Activated CD4-positive, alpha-beta memory T cell treated with anti-CD3 and anti-CD28 coated beads for 36 hours (primary cell): ENCODE results near the gene GLP1R. TPM values are rescaled to one million over a fixed set of nuclear protein-coding genes. Genes with fewer than 3 reads are reported as not detected.

Experiments used
- CTCF ChIA-PET: fragments of 350-600 bp; sonication (Branson Sonifier 250); formaldehyde crosslinking; loops from one replicate; lab custom pipeline; 2021; ENCODE audit warnings: antibody characterized with exemption, inconsistent platforms; lab: Charles Lee
- POLR2A ChIA-PET: fragments of 350-600 bp; sonication (Branson Sonifier 250); formaldehyde crosslinking; loops from one replicate; lab custom pipeline; 2021; ENCODE audit warnings: antibody characterized with exemption; lab: Charles Lee
- DNase-seq: peaks from one replicate; pipeline ENCODE4 v3.0.0-alpha.2; 2020
- H3K27ac Mint-ChIP-seq: one replicate; pipeline ENCODE4 v1.8.0; 2021; ENCODE audit warnings: mixed read lengths
- H3K27me3 Mint-ChIP-seq: one replicate; pipeline ENCODE4 v1.8.0; 2021; ENCODE audit warnings: mixed read lengths
- H3K36me3 Mint-ChIP-seq: one replicate; pipeline ENCODE4 v1.8.0; 2021; ENCODE audit warnings: mixed read lengths
- H3K4me1 Mint-ChIP-seq: one replicate; pipeline ENCODE4 v1.8.0; 2021; ENCODE audit warnings: low read depth, mixed read lengths
- H3K4me3 Mint-ChIP-seq: one replicate; pipeline ENCODE4 v1.8.0; 2021; ENCODE audit warnings: mild to moderate bottlenecking, mixed read lengths
- H3K9me3 Mint-ChIP-seq: one replicate; pipeline ENCODE4 v1.8.0; 2021; ENCODE audit warnings: mixed read lengths
- intact Hi-C: fragments of 100-400 bp; cut with micrococcal nuclease; formaldehyde crosslinking; loops from one replicate; pipeline ENCODE4 v1.15.1; 2023
- total RNA-seq, 2 experiments: library from RNA; stranded (reverse); gene quantifications; one replicate each; pipeline ENCODE4 v1.2.3, GENCODE V29; 2021

The GLP1R gene
- total RNA-seq, 2 experiments from 2014 or later: 0.07 TPM; not detected in 1

GRCh38 chr6:39083231-39083634 lies 34.7 kb downstream of the GLP1R start:
- H3K27ac Mint-ChIP-seq: no peak overlapping the region
- ChIA-PET POLR2A (no interaction called here), CTCF (interaction anchor here (1.2 kb wide), 1 partner anchor 220 kb away, joined by 5 read pairs; no protein-coding TSS in a partner anchor)
- peaks cover 21% of the 10 kb centered on the region for H3K4me1 Mint-ChIP-seq
- intact Hi-C loops: loop anchor here (10.0 kb wide), 1 partner anchor 208 kb away; no protein-coding TSS in a partner anchor
- H3K4me3 Mint-ChIP-seq: no peak overlapping the region
- no peaks in the 10 kb centered on the region for H3K9me3 Mint-ChIP-seq
- H3K36me3 Mint-ChIP-seq: no peaks in the 10 kb centered on the region
- DNase-seq: peak; percentile 39
- H3K27me3 Mint-ChIP-seq: peaks cover 26% of the 10 kb centered on the region

GRCh38 chr6:39084506-39084905 lies 35.9 kb downstream of the GLP1R start:
- ChIA-PET POLR2A (no interaction called here), CTCF (no interaction called here)
- Mint-ChIP-seq H3K4me3 (no peak overlapping the region), H3K9me3 (no peaks in the 10 kb centered on the region), H3K4me1 (peaks cover 21% of the 10 kb centered on the region), H3K27me3 (peaks cover 37% of the 10 kb centered on the region), H3K27ac (no peak overlapping the region), H3K36me3 (no peaks in the 10 kb centered on the region)
- DNase-seq: no peak
- intact Hi-C loops: loop anchor here (10.0 kb wide), 1 partner anchor 210 kb away; no protein-coding TSS in a partner anchor

- no peak for DNase-seq
- Mint-ChIP-seq H3K27ac (no peak overlapping the region), H3K27me3 (peaks cover 44% of the 10 kb centered on the region), H3K36me3 (no peaks in the 10 kb centered on the region), H3K9me3 (no peaks in the 10 kb centered on the region), H3K4me3 (no peak overlapping the region), H3K4me1 (peaks cover 21% of the 10 kb centered on the region)
- ChIA-PET CTCF (interaction anchor here (1.3 kb wide), 1 partner anchor 112 kb away, joined by 5 read pairs; no protein-coding TSS in a partner anchor), POLR2A (no interaction called here)
- intact Hi-C loops: loop anchor here (10.0 kb wide), 1 partner anchor 210 kb away; no protein-coding TSS in a partner anchor
These were observed 36.7 kb downstream of the GLP1R start for GRCh38 chr6:39085129-39085797.

- intact Hi-C loops: loop anchor here (1.0 to 10.0 kb wide), 2 partner anchors 29 to 211 kb away; partner anchors contain the start of gene SAYSD1
- H3K27me3 Mint-ChIP-seq: peaks cover 51% of the 10 kb centered on the region
- POLR2A ChIA-PET: no interaction called here
These were observed 37.7 kb downstream of the GLP1R start for GRCh38 chr6:39086294-39086693.

GRCh38 chr6:39086711-39087110 lies 38.1 kb downstream of the GLP1R start:
- Mint-ChIP-seq H3K27ac (no peak overlapping the region), H3K4me3 (no peak overlapping the region), H3K36me3 (no peaks in the 10 kb centered on the region), H3K9me3 (no peaks in the 10 kb centered on the region), H3K27me3 (peaks cover 51% of the 10 kb centered on the region), H3K4me1 (peaks cover 21% of the 10 kb centered on the region)
- no peak for DNase-seq
- POLR2A ChIA-PET: no interaction called here
- intact Hi-C loops: loop anchor here (1.0 to 10.0 kb wide), 2 partner anchors 29 to 212 kb away; partner anchors contain the start of gene SAYSD1
- CTCF ChIA-PET: interaction anchor here (1.3 kb wide), 1 partner anchor 114 kb away, joined by 5 read pairs; no protein-coding TSS in a partner anchor

More at GRCh38 chr6:39086294-39086693, 37.7 kb downstream of the GLP1R start:
- Mint-ChIP-seq H3K9me3 (no peaks in the 10 kb centered on the region), H3K36me3 (no peaks in the 10 kb centered on the region), H3K4me1 (peaks cover 21% of the 10 kb centered on the region), H3K4me3 (no peak overlapping the region), H3K27ac (no peak overlapping the region)
- CTCF ChIA-PET: interaction anchor here (1.3 kb wide), 1 partner anchor 113 kb away, joined by 5 read pairs; no protein-coding TSS in a partner anchor
- DNase-seq: peak; percentile 80

GRCh38 chr6:39087197-39087596 lies 38.6 kb downstream of the GLP1R start:
- no peaks in the 10 kb centered on the region for H3K36me3 Mint-ChIP-seq
- no peak for DNase-seq
- no peaks in the 10 kb centered on the region for H3K9me3 Mint-ChIP-seq
- POLR2A ChIA-PET: no interaction called here
- peaks cover 21% of the 10 kb centered on the region for H3K4me1 Mint-ChIP-seq
- peaks cover 51% of the 10 kb centered on the region for H3K27me3 Mint-ChIP-seq
- intact Hi-C loops: loop anchor here (10.0 kb wide), 1 partner anchor 212 kb away; no protein-coding TSS in a partner anchor
- CTCF ChIA-PET: interaction anchor here (1.6 kb wide), 1 partner anchor 221 kb away, joined by 3 read pairs; no protein-coding TSS in a partner anchor
- no peak overlapping the region for H3K27ac Mint-ChIP-seq
- no peak overlapping the region for H3K4me3 Mint-ChIP-seq

GRCh38 chr6:39088331-39088730 lies 39.8 kb downstream of the GLP1R start:
- intact Hi-C loops: loop anchor here (10.0 kb wide), 1 partner anchor 214 kb away; no protein-coding TSS in a partner anchor
- CTCF ChIA-PET: interaction anchor here (0.5 to 2.3 kb wide), 5 partner anchors 23 to 220 kb away, joined by 3 to 8 read pairs (median 5); no protein-coding TSS in a partner anchor
- peaks cover 21% of the 10 kb centered on the region for H3K4me1 Mint-ChIP-seq
- POLR2A ChIA-PET: interaction anchor here (1.1 kb wide), 1 partner anchor 27 kb away, joined by 3 read pairs; the partner anchor contains the start of gene SAYSD1
- DNase-seq: peak; percentile 40
- H3K36me3 Mint-ChIP-seq: no peaks in the 10 kb centered on the region
- no peak overlapping the region for H3K4me3 Mint-ChIP-seq
- H3K27ac Mint-ChIP-seq: no peak overlapping the region
- H3K27me3 Mint-ChIP-seq: peaks cover 51% of the 10 kb centered on the region
- H3K9me3 Mint-ChIP-seq: no peaks in the 10 kb centered on the region

GRCh38 chr6:39090036-39090435 lies 41.5 kb downstream of the GLP1R start:
- CTCF ChIA-PET: interaction anchor here (0.8 kb wide), 1 partner anchor 93 kb away, joined by 5 read pairs; no protein-coding TSS in a partner anchor
- Mint-ChIP-seq H3K4me3 (no peak overlapping the region), H3K4me1 (peaks cover 17% of the 10 kb centered on the region), H3K36me3 (no peaks in the 10 kb centered on the region), H3K27me3 (peaks cover 47% of the 10 kb centered on the region), H3K9me3 (no peaks in the 10 kb centered on the region), H3K27ac (no peak overlapping the region)
- POLR2A ChIA-PET: interaction anchor here (1.1 kb wide), 1 partner anchor 63 kb away, joined by 3 read pairs; no protein-coding TSS in a partner anchor
- intact Hi-C loops: no loop called here
- no peak for DNase-seq

- H3K36me3 Mint-ChIP-seq: no peaks in the 10 kb centered on the region
- H3K27me3 Mint-ChIP-seq: peaks cover 39% of the 10 kb centered on the region
- DNase-seq: no peak
- intact Hi-C loops: no loop called here
- peaks cover 10% of the 10 kb centered on the region for H3K4me1 Mint-ChIP-seq
- H3K9me3 Mint-ChIP-seq: no peaks in the 10 kb centered on the region
- POLR2A ChIA-PET: no interaction called here
- no peak overlapping the region for H3K27ac Mint-ChIP-seq
- CTCF ChIA-PET: interaction anchor here (0.6 kb wide), 1 partner anchor 60 kb away, joined by 3 read pairs; no protein-coding TSS in a partner anchor
- H3K4me3 Mint-ChIP-seq: no peak overlapping the region
These were observed 42.6 kb downstream of the GLP1R start for GRCh38 chr6:39091220-39091619.

- Mint-ChIP-seq H3K9me3 (no peaks in the 10 kb centered on the region), H3K27ac (no peak overlapping the region), H3K4me3 (no peak overlapping the region), H3K27me3 (peaks cover 35% of the 10 kb centered on the region), H3K36me3 (no peaks in the 10 kb centered on the region), H3K4me1 (peaks cover 1% of the 10 kb centered on the region)
- intact Hi-C loops: no loop called here
- no peak for DNase-seq
- CTCF ChIA-PET: no interaction called here
- POLR2A ChIA-PET: no interaction called here
These were observed 43.5 kb downstream of the GLP1R start for GRCh38 chr6:39092124-39092523.

GRCh38 chr6:39093149-39093708 lies 44.6 kb downstream of the GLP1R start:
- H3K4me3 Mint-ChIP-seq: no peak overlapping the region
- H3K9me3 Mint-ChIP-seq: no peaks in the 10 kb centered on the region
- ChIA-PET CTCF (interaction anchor here (0.5 kb wide), 1 partner anchor 24 kb away, joined by 3 read pairs; no protein-coding TSS in a partner anchor), POLR2A (no interaction called here)
- H3K36me3 Mint-ChIP-seq: no peaks in the 10 kb centered on the region
- no peak for DNase-seq
- H3K4me1 Mint-ChIP-seq: no peaks in the 10 kb centered on the region
- intact Hi-C loops: no loop called here
- H3K27ac Mint-ChIP-seq: no peak overlapping the region
- H3K27me3 Mint-ChIP-seq: peaks cover 25% of the 10 kb centered on the region

GRCh38 chr6:39095578-39095977 lies 47.0 kb downstream of the GLP1R start:
- DNase-seq: no peak
- POLR2A ChIA-PET: no interaction called here
- Mint-ChIP-seq H3K27me3 (peaks cover 5% of the 10 kb centered on the region), H3K4me1 (peaks cover 4% of the 10 kb centered on the region), H3K36me3 (no peaks in the 10 kb centered on the region), H3K4me3 (no peak overlapping the region), H3K9me3 (no peaks in the 10 kb centered on the region), H3K27ac (no peak overlapping the region)
- intact Hi-C loops: no loop called here
- CTCF ChIA-PET: no interaction called here
